ENCODE data around the gene EVPLL.
"Not testable (repeated sequence)": the region's sequence is repeated elsewhere in the genome, so short reads cannot be mapped to it uniquely, and the experiment has no call there.

EVPLL gene

GRCh38 chr17:18379246-18380146 lies 1.9 kb downstream of the EVPLL start:
- no peak for DNase-seq

GRCh38 chr17:18380471-18381157 lies 3.0 kb downstream of the EVPLL start:
- DNase-seq = no peak

GRCh38 chr17:18381158-18381952 lies 3.8 kb downstream of the EVPLL start:
- DNase-seq = no peak

- no peak for DNase-seq
Observed at GRCh38 chr17:18381953-18382245, 4.3 kb downstream of the EVPLL start.

- no peak for DNase-seq
Observed at GRCh38 chr17:18382441-18383078, 5.0 kb downstream of the EVPLL start.

- not testable (repeated sequence) for DNase-seq
Observed at GRCh38 chr17:18383079-18383481, 5.5 kb downstream of the EVPLL start.

GRCh38 chr17:18384271-18384670 lies 6.7 kb downstream of the EVPLL start:
- DNase-seq = not testable (repeated sequence)

- DNase-seq = not testable (repeated sequence)
Observed at GRCh38 chr17:18387583-18387982, 10.0 kb downstream of the EVPLL start.

- not testable (repeated sequence) for DNase-seq
Observed at GRCh38 chr17:18388266-18388665, 10.7 kb downstream of the EVPLL start.

GRCh38 chr17:18388728-18389127 lies 11.2 kb downstream of the EVPLL start:
- not testable (repeated sequence) for DNase-seq

- not testable (repeated sequence) for DNase-seq
Observed at GRCh38 chr17:18401872-18402590, 24.5 kb downstream of the EVPLL start.

GRCh38 chr17:18403166-18403565 lies 25.6 kb downstream of the EVPLL start:
- DNase-seq = peak; percentile 49

- not testable (repeated sequence) for DNase-seq
Observed at GRCh38 chr17:18403604-18404003, 26.0 kb downstream of the EVPLL start.

GRCh38 chr17:18408906-18409305 lies 31.3 kb downstream of the EVPLL start:
- DNase-seq = peak; percentile 54

GRCh38 chr17:18409321-18409720 lies 31.7 kb downstream of the EVPLL start:
- DNase-seq = peak; percentile 37

- not testable (repeated sequence) for DNase-seq
Observed at GRCh38 chr17:18410736-18411135, 33.2 kb downstream of the EVPLL start.

GRCh38 chr17:18411377-18411864 lies 33.8 kb downstream of the EVPLL start:
- DNase-seq = peak; percentile 0

- DNase-seq = not testable (repeated sequence)
Observed at GRCh38 chr17:18412001-18412538, 34.5 kb downstream of the EVPLL start.

- DNase-seq = not testable (repeated sequence)
Observed at GRCh38 chr17:18421521-18421920, 43.9 kb downstream of the EVPLL start.

- DNase-seq = not testable (repeated sequence)
Observed at GRCh38 chr17:18422464-18422863, 44.9 kb downstream of the EVPLL start.

GRCh38 chr17:18423015-18423414 lies 45.4 kb downstream of the EVPLL start:
- DNase-seq = not testable (repeated sequence)

- not testable (repeated sequence) for DNase-seq
Observed at GRCh38 chr17:18425593-18425992, 48.0 kb downstream of the EVPLL start.

Measured in suppressor macrophage treated with lipopolysaccharide for 4 hours (primary cell).